Testis (tissue), 2 donors: ENCODE data around the gene ESRRA.

Source experiments
- POLR2A ChIP-seq: fragments of 450-650 bp; IDR thresholded peaks from one replicate; pipeline ENCODE4 v1.6.1; 2017; ENCODE audit warnings: antibody characterized with exemption, mild to moderate bottlenecking, moderate library complexity
- TF ChIP-seq, protein P1 (sequence below), 3 experiments: fragments of 450-650 bp in 2 of 3; fragments of 200-600 bp in 1 of 3; sonication (generic) in 1 of 3; IDR thresholded peaks; one replicate each; pipeline ENCODE4 v1.5.1; 2016 to 2019; ENCODE audit warnings: antibody characterized with exemption in 3 of 3, mild to moderate bottlenecking in 2 of 3, moderate library complexity in 1 of 3

GRCh38 chr11:64294774-64295173 lies 10.6 kb upstream of the ESRRA start:
- no peak for TF ChIP-seq POLR2A
- TF ChIP-seq, protein P1, sequence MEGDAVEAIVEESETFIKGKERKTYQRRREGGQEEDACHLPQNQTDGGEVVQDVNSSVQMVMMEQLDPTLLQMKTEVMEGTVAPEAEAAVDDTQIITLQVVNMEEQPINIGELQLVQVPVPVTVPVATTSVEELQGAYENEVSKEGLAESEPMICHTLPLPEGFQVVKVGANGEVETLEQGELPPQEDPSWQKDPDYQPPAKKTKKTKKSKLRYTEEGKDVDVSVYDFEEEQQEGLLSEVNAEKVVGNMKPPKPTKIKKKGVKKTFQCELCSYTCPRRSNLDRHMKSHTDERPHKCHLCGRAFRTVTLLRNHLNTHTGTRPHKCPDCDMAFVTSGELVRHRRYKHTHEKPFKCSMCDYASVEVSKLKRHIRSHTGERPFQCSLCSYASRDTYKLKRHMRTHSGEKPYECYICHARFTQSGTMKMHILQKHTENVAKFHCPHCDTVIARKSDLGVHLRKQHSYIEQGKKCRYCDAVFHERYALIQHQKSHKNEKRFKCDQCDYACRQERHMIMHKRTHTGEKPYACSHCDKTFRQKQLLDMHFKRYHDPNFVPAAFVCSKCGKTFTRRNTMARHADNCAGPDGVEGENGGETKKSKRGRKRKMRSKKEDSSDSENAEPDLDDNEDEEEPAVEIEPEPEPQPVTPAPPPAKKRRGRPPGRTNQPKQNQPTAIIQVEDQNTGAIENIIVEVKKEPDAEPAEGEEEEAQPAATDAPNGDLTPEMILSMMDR (IDR thresholded peaks at IDR 0.05), result no peak
